ENCODE results near the gene LRRC49. TPM values are rescaled to one million over a fixed set of nuclear protein-coding genes. Genes with fewer than 3 reads are reported as not detected.
A peak's percentile ranks its signal among the peaks of the same experiment; 100 is the strongest.
"Not testable (repeated sequence)": the region's sequence is repeated elsewhere in the genome, so short reads cannot be mapped to it uniquely, and the experiment has no call there.

The LRRC49 gene
- total RNA-seq, 4 donors from 2014 or later = 8.3 to 16.1 (median 11.9) TPM

GRCh38 chr15:71042356-71042922, 149.8 kb downstream of the LRRC49 start:
- H3K27me3 ChIP-seq = no peaks in the 10 kb centered on the region
- H3K36me3 ChIP-seq = no peaks in the 10 kb centered on the region
- H3K9me3 ChIP-seq = no peaks in the 10 kb centered on the region
- no peak for DNase-seq
- intact Hi-C loops (cut with DNase I) = no loop called here
- TF ChIP-seq, protein P1, sequence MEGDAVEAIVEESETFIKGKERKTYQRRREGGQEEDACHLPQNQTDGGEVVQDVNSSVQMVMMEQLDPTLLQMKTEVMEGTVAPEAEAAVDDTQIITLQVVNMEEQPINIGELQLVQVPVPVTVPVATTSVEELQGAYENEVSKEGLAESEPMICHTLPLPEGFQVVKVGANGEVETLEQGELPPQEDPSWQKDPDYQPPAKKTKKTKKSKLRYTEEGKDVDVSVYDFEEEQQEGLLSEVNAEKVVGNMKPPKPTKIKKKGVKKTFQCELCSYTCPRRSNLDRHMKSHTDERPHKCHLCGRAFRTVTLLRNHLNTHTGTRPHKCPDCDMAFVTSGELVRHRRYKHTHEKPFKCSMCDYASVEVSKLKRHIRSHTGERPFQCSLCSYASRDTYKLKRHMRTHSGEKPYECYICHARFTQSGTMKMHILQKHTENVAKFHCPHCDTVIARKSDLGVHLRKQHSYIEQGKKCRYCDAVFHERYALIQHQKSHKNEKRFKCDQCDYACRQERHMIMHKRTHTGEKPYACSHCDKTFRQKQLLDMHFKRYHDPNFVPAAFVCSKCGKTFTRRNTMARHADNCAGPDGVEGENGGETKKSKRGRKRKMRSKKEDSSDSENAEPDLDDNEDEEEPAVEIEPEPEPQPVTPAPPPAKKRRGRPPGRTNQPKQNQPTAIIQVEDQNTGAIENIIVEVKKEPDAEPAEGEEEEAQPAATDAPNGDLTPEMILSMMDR (IDR thresholded peaks at IDR 0.05) = no peak
- no peak for TF ChIP-seq POLR2A (IDR thresholded peaks at IDR 0.05)
- H3K27ac ChIP-seq = no peak overlapping the region
- 76 to 79% methylated on average over 3 of the region's 3 CpGs for whole genome bisulfite sequencing, 2 donors
- no peaks in the 10 kb centered on the region for H3K4me1 ChIP-seq
- no peak overlapping the region for H3K4me3 ChIP-seq (replicated peaks in 1 of 3)

GRCh38 chr15:71043373-71043772, 150.7 kb downstream of the LRRC49 start:
- Histone ChIP-seq H3K4me1 (peaks cover 0 to under 1% of the 10 kb centered on the region in 2 donors), H3K27me3 (no peaks in the 10 kb centered on the region), H3K36me3 (no peaks in the 10 kb centered on the region), H3K4me3 (replicated peaks in 1 of 3) (no peak overlapping the region), H3K27ac (no peak overlapping the region), H3K9me3 (no peaks in the 10 kb centered on the region)
- WGBS, 2 donors = 74 to 79% methylated on average over 1 of the region's 1 CpG
- intact Hi-C loops (cut with DNase I) = no loop called here
- no peak for DNase-seq
- no peak for TF ChIP-seq POLR2A (IDR thresholded peaks at IDR 0.05)
- TF ChIP-seq, protein P1 (IDR thresholded peaks at IDR 0.05) = no peak

DNA sequence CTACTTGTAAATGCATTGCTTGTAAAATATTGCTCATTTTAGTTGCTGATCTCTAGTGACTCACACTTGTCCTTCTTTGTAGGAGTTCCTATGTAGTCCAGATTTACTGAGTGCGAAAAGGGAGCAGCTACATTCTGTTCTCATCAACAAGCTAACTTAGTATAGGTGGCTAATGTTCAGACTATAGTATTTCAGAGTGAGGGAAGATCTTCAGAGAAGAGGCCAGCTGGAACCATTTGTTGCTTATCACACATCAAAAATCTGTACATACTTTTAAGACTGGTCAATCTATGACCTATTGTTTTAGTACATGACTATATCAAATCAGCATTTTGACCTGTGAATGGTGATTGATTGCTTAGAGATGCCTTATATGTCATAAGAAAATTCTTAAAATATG, 151.4 kb downstream of the LRRC49 start:
- H3K36me3 ChIP-seq = no peaks in the 10 kb centered on the region
- no peaks in the 10 kb centered on the region for H3K27me3 ChIP-seq
- intact Hi-C loops (cut with DNase I) = no loop called here
- H3K9me3 ChIP-seq = no peaks in the 10 kb centered on the region
- H3K27ac ChIP-seq = no peak overlapping the region
- H3K4me1 ChIP-seq = peaks cover 0 to 5% of the 10 kb centered on the region in 2 donors
- no peak for TF ChIP-seq POLR2A (IDR thresholded peaks at IDR 0.05)
- TF ChIP-seq, protein P1 (IDR thresholded peaks at IDR 0.05) = no peak
- WGBS, 2 donors = 97 to 100% methylated on average over 1 of the region's 1 CpG
- no peak for DNase-seq
- H3K4me3 ChIP-seq (replicated peaks in 1 of 3) = no peak overlapping the region

- H3K9me3 ChIP-seq; H3K4me1 ChIP-seq; DNase-seq; H3K36me3 ChIP-seq; H3K27me3 ChIP-seq; H3K27ac ChIP-seq; H3K4me3 ChIP-seq (replicated peaks in 1 of 3); intact Hi-C loops (cut with DNase I): not testable (repeated sequence)
- WGBS, 2 donors = 74 to 77% methylated on average over 2 of the region's 2 CpGs
Measured at GRCh38 chr15:71046146-71046545, 153.5 kb downstream of the LRRC49 start.

- Histone ChIP-seq H3K27me3 (no peaks in the 10 kb centered on the region), H3K9me3 (no peaks in the 10 kb centered on the region), H3K4me1 (peaks cover 1 to 10% of the 10 kb centered on the region in 2 donors), H3K4me3 (replicated peaks in 1 of 3) (no peak overlapping the region), H3K27ac (peak overlapping the region in 1 of 3 donors; percentile 10), H3K36me3 (no peaks in the 10 kb centered on the region)
- intact Hi-C loops (cut with DNase I) = no loop called here
- 80 to 92% methylated on average over 2 of the region's 2 CpGs for WGBS, 2 donors
- TF ChIP-seq POLR2A (IDR thresholded peaks at IDR 0.05) = no peak
- TF ChIP-seq, protein P1 (IDR thresholded peaks at IDR 0.05) = no peak
- no peak for DNase-seq
Measured at GRCh38 chr15:71048913-71049675, 156.5 kb downstream of the LRRC49 start.

Measured in thyroid gland (tissue), 4 donors.